ENCODE data around the gene ORAI2.
A peak's percentile ranks its signal among the peaks of the same experiment; 100 is the strongest.
"Not testable (repeated sequence)": the region's sequence is repeated elsewhere in the genome, so short reads cannot be mapped to it uniquely, and the experiment has no call there.

Gene ORAI2

DNA sequence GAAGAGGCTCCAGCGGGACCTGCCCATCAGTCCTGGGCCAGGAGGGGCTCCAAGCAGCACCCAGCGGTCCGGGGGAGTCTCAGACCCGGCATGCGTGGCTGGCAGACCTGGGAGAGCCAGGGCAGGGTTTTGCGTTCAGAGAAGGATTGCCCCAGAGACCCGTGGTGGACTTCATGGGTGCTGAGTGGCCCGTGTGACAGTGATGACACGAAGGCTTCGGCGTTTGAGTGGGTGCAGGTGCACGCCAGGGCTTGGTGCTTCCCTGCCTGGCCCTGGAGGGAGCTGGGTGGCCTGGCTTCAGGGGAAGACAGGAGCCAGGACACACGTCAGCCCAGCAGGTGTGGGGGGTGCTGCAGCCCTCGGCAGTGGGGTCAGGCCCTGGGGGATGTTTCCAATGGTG, 13.9 kb downstream of the ORAI2 start:
- DNase-seq = no peak

- DNase-seq = no peak
These were observed 15.8 kb downstream of the ORAI2 start for GRCh38 chr7:102449136-102449535.

- peak; percentile 22 for DNase-seq
These were observed 16.9 kb downstream of the ORAI2 start for GRCh38 chr7:102450242-102450641.

GRCh38 chr7:102451371-102452054, 18.1 kb downstream of the ORAI2 start:
- no peak for DNase-seq

- no peak for DNase-seq
These were observed 19.1 kb downstream of the ORAI2 start for GRCh38 chr7:102452451-102452850.

- no peak for DNase-seq
These were observed 19.9 kb downstream of the ORAI2 start for GRCh38 chr7:102453319-102453718.

DNA sequence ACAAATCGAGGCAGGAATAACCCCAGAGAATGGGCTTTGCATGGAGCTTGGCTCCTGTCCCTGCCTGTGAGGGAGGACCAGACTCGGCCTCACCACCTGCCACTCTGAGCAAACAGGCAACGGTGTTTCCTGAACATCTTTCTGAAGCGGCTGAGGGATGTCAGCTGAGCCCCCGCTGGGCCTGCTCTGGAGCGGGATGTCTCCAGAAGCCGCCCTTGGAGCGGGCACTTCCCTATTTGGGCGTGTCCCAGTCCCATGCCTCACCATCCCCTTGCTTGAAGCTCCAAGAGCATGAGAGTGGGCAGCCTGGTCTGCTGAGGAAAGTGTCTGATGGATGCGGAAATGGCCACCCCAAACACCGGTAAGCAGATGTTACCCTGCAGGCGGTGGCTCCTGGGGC, 21.1 kb downstream of the ORAI2 start:
- DNase-seq = no peak

DNA sequence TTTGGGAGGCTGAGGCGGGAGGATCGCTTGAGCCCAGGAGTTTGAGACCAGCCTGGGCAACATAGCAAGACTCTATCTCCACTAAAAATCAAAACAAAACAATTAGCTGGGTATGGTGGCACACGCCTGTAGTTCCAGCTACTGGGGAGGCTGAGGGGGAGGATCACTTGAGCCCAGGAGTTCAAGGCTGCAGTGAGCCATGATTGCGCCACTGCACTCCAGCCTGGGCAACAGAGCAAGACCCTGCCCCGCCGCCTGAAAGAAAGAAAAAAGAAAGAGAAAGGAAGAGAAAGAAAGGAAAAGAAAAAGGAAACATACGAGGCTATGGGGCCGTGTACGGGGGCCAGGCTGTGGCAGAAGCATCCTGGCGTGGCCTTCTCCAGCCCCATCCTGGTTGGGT, 21.6 kb downstream of the ORAI2 start:
- not testable (repeated sequence) for DNase-seq

DNA sequence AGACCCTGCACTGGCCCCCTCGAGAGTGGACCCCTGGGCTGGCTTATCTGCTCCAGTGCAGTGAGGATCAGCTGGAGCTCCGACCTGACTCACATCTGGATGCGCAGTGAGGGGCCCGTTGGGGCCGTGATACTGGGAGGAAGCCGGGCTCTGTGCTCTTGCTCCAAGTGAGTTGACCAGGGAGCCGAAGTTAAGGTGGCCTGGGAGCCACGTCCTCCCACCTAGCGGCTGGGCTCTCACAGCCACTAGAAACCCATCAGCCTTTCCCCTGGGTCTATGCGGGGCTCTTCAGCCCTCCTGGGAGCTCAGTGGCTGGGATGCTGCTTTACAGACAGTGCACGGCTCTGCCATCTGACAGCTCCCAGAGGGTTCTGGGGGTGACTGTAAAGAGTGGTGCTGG, 22.2 kb downstream of the ORAI2 start:
- no peak for DNase-seq

- no peak for DNase-seq
These were observed 23.0 kb downstream of the ORAI2 start for GRCh38 chr7:102456327-102456726.

DNA sequence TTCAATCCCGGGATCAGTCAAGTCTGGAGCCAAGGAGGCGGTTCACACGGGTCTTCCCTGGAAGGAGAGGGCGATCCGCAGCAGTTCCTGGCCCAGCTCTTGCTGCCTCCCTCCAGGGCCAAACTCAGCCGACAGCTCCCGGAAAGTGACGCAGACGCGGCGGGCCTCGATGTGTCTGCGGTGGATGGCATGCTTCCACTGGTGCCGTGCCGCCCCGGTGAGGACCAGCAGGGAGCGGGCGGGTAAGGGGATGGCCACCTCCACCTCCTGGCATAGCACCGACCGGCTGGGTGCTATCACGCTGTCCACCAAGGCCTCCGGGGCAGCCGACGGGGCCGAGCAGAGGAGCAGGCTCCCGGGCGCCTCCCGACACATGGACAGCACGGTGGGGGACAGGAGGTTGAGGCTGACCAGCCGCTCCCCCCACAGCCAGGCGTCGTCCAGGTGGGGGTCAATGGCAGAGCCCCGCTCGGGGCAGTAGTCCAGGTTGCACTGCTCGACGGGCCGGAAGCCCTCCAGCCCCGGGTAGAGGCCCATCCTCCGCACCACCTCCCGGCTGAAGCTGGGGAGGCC, 24.1 kb downstream of the ORAI2 start:
- no peak for DNase-seq

DNA sequence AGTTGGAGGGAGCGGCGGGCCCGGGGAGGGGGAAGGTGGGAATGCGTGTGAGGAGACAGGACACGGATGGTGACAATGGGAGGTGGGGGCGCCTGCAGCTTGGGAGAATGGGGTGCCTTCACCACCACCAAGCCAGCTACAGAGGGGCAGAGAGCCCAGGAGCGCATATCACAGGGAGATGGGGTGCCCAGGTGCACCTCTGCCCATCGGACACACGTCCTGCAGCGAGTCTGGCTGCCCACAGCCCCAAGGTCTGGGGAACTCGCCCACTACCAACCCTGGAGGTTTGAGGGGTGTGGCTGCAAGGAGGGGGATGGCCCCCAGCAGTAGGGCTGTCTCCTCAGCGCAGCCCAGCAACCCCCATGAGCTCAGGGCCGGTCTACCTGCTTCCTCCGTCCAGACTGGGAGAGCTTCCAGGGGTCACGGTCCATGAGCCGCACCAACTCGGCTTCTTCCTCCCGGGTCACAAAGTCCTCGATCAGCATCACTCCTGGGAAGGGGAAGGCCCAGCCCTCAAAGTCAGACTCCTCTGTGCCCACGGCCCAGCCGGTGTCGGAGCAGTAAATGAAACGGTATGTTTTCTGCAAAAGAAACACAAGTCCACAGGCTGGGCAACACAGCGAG, 26.0 kb downstream of the ORAI2 start:
- DNase-seq = no peak

DNA sequence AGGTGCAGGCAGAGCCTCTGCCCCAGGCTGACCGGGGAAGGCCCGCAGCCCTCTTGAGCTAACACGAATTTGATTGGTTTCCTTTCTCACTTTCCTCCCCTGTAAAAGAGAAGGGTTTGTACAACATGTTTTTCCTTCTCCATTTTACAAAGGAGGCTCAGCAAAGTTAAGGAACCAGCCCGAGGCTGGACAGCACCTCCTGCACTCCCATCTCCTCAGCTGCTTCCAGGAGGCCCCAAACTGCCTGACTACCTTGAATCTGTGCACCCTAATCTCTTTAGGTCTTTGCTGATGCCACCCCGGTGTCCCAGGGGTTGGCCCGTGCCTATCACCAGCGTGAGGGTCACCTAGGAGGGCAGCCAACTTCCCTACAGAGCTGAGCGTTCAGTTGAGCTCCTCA, 27.1 kb downstream of the ORAI2 start:
- DNase-seq = no peak

GRCh38 chr7:102463841-102464576, 30.6 kb downstream of the ORAI2 start:
- no peak for DNase-seq

DNA sequence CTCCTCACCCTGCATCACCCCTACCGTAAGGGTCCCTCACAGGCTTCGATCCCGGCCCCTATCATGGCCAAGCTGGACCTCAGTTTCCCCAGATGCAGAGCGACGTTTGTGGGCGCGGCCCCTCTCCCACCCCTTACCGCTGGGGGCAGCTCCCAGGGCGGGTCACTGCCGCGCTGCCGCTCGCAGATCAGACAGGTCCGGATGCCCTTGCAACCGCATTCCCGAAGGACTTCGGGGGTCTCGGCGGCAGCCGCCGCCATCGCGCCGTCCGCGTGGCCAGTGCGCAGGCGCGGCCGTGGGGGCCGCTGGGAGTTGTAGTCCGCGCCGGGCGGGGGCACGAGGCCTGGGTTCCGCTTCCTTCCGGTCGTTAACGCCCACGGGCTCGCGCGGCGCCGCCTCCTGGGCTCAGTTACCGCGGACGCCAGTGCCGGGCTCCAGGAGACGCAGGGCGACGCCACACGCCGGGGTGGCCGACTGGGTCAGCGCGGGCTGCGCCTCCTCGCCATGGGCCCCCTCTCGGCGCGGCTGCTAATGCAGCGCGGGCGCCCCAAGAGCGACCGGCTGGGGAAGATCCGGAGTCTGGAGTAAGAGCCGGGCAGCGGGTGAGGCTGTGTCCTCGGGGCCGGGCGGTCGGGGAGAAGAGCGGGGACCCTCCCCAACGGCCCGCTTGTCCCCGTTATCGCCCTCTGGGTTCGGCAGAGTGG, 31.4 kb downstream of the ORAI2 start, which contains the start of the genes ALKBH4 and LRWD1:
TSS of gene ALKBH4 (minus strand) at position 287 of the 704 bp plus-strand sequence. CDS start at position 260, 27 bp downstream.
TSS of gene LRWD1 (plus strand) at position 408 of the 704 bp plus-strand sequence. CDS start at position 505, 97 bp downstream.
- DNase-seq = peak; percentile 89

GRCh38 chr7:102466097-102466496, 32.7 kb downstream of the ORAI2 start:
- no peak for DNase-seq

GRCh38 chr7:102467581-102468477, 34.5 kb downstream of the ORAI2 start:
- DNase-seq = no peak

DNA sequence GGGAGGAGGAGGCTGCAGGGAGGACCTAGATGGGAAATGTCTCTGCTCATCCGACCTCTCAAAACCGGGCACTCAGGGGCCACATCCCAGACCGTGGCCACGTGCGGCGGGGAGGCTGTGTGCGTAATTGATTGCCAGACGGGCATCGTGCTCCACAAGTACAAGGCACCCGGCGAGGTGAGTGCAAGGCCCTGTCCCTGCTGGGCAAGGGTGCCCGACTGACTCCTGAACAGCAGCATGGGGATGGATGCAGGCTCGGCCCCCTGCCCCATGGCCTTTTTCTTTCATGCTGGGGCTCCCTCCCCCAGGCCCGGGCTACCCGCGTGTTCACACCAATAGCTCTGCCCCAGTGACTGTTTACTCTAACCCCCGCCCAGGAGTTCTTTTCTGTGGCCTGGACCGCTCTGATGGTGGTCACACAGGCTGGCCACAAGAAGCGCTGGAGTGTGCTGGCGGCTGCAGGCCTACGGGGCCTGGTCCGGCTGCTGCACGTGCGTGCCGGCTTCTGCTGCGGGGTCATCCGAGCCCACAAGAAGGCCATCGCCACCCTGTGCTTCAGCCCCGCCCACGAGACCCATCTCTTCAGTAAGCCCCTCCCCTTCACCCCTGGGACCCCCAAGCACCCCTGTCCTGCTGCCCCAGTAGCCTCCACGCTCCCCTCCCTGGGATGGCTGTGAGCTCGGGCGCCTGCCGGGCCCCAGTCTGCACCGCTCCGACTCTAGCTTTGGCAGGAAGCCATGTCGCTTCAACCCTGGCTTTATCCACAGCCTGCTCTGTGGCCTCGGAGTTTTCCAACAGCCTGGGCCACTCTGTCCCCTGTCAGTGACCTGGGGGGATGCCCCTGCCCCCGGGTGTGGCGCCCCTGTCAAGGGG, 35.3 kb downstream of the ORAI2 start:
- DNase-seq = no peak

- no peak for DNase-seq
These were observed 36.1 kb downstream of the ORAI2 start for GRCh38 chr7:102469351-102469971.
